HEK293 (cell line): Measurements from ENCODE around the gene FRMD4B.

Experiments
- CTCF ChIP-seq: fragments of 450-650 bp; formaldehyde crosslinking; IDR thresholded peaks from 2 replicates; pipeline ENCODE4 v1.5.1; 2016; ENCODE audit warnings: missing biosample characterization, missing genetic modification characterization
- KLF17 ChIP-seq: fragments of 450-650 bp; formaldehyde crosslinking; IDR thresholded peaks from 2 replicates; pipeline ENCODE4 v1.5.1; 2016; ENCODE audit warnings: missing biosample characterization, missing genetic modification characterization
- KLF8 ChIP-seq: fragments of 450-650 bp; formaldehyde crosslinking; IDR thresholded peaks from 2 replicates; pipeline ENCODE4 v1.5.1; 2016; ENCODE audit warnings: missing biosample characterization, missing genetic modification characterization
- SCRT1 ChIP-seq: fragments of 450-650 bp; formaldehyde crosslinking; IDR thresholded peaks from 2 replicates; pipeline ENCODE4 v1.5.1; 2016; ENCODE audit warnings: missing biosample characterization, missing genetic modification characterization, borderline replicate concordance
- TRIM28 ChIP-seq: IDR thresholded peaks from 2 replicates; pipeline ENCODE4 v1.6.1; 2011; ENCODE audit warnings: low read length, control low read depth, borderline replicate concordance
- ZNF324 ChIP-seq: fragments of 450-650 bp; formaldehyde crosslinking; IDR thresholded peaks from 2 replicates; pipeline ENCODE4 v1.5.1; 2016; ENCODE audit warnings: missing biosample characterization, missing genetic modification characterization
- ZSCAN16 ChIP-seq: fragments of 450-650 bp; formaldehyde crosslinking; IDR thresholded peaks from 2 replicates; pipeline ENCODE4 v1.5.1; 2016; ENCODE audit warnings: missing biosample characterization, missing genetic modification characterization
- TF ChIP-seq, protein P1 (sequence below): fragments of 450-650 bp; formaldehyde crosslinking; conservative IDR thresholded peaks from 2 replicates; pipeline ENCODE4 v1.5.1; 2016; ENCODE audit warnings: low read depth, missing biosample characterization, missing genetic modification characterization
- TF ChIP-seq, protein P2 (sequence below): fragments of 450-650 bp; formaldehyde crosslinking; IDR thresholded peaks from 2 replicates; pipeline ENCODE4 v1.5.1; 2016; ENCODE audit warnings: missing biosample characterization, missing genetic modification characterization

DNA sequence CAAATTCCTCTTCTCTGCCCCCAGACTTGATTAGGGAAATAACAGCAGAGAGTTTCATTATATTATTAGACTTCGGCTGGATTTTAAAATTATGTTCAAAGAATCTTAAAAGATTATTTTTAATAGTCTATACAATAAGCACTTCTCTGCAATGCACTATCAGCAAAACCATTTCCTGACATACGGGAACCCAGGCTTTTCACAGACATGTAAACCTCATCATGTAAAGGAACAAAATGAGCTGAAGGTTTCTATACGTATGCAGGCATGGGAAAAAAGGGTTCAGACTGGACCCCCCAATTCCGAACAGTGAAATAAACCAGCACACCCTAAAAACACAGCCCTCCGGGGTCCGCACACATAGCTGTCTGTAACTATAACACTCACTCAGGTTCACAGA is 185.9 kb downstream of the FRMD4B start:
- TF ChIP-seq KLF17 (tag by site-specific recombination): no peak
- no peak for TF ChIP-seq CTCF (tag by site-specific recombination)
- no peak for TF ChIP-seq ZSCAN16
- TF ChIP-seq KLF8: no peak
- TF ChIP-seq, protein P1, sequence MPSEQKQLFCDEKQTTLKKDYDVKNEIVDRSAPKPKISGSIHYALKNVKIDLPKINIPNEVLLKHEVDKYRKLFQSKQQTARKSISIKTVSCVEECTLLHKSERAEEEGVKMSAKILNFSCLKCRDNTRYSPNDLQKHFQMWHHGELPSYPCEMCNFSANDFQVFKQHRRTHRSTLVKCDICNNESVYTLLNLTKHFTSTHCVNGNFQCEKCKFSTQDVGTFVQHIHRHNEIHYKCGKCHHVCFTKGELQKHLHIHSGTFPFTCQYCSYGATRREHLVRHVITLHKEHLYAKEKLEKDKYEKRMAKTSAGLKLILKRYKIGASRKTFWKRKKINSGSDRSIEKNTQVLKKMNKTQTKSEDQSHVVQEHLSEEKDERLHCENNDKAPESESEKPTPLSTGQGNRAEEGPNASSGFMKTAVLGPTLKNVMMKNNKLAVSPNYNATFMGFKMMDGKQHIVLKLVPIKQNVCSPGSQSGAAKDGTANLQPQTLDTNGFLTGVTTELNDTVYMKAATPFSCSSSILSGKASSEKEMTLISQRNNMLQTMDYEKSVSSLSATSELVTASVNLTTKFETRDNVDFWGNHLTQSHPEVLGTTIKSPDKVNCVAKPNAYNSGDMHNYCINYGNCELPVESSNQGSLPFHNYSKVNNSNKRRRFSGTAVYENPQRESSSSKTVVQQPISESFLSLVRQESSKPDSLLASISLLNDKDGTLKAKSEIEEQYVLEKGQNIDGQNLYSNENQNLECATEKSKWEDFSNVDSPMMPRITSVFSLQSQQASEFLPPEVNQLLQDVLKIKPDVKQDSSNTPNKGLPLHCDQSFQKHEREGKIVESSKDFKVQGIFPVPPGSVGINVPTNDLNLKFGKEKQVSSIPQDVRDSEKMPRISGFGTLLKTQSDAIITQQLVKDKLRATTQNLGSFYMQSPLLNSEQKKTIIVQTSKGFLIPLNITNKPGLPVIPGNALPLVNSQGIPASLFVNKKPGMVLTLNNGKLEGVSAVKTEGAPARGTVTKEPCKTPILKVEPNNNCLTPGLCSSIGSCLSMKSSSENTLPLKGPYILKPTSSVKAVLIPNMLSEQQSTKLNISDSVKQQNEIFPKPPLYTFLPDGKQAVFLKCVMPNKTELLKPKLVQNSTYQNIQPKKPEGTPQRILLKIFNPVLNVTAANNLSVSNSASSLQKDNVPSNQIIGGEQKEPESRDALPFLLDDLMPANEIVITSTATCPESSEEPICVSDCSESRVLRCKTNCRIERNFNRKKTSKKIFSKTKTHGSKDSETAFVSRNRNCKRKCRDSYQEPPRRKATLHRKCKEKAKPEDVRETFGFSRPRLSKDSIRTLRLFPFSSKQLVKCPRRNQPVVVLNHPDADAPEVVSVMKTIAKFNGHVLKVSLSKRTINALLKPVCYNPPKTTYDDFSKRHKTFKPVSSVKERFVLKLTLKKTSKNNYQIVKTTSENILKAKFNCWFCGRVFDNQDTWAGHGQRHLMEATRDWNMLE (tag by site-specific recombination): no peak
- TF ChIP-seq TRIM28: no peak
- no peak for TF ChIP-seq ZNF324 (tag by site-specific recombination)
- TF ChIP-seq, protein P2, sequence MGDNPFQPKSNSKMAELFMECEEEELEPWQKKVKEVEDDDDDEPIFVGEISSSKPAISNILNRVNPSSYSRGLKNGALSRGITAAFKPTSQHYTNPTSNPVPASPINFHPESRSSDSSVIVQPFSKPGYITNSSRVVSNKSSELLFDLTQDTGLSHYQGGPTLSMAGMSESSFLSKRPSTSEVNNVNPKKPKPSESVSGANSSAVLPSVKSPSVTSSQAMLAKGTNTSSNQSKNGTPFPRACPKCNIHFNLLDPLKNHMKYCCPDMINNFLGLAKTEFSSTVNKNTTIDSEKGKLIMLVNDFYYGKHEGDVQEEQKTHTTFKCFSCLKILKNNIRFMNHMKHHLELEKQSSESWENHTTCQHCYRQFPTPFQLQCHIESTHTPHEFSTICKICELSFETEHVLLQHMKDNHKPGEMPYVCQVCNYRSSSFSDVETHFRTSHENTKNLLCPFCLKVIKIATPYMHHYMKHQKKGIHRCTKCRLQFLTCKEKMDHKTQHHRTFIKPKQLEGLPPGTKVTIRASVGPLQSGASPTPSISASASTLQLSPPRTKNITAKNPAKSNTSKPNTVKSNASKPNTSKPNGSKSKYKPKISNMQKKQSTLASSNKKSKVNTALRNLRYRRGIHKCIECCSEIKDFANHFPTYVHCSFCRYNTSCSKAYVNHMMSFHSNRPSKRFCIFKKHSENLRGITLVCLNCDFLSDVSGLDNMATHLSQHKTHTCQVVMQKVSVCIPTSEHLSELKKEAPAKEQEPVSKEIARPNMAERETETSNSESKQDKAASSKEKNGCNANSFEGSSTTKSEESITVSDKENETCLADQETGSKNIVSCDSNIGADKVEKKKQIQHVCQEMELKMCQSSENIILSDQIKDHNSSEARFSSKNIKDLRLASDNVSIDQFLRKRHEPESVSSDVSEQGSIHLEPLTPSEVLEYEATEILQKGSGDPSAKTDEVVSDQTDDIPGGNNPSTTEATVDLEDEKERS: no peak
- TF ChIP-seq SCRT1 (tag by site-specific recombination): no peak
